HG03066 (cell line): ENCODE data around the gene HNRNPA1.
"Not testable (repeated sequence)": the region's sequence is repeated elsewhere in the genome, so short reads cannot be mapped to it uniquely, and the experiment has no call there.

ENCODE experiments used
- ATAC-seq: cut with Tn5 transposase; IDR thresholded peaks from one replicate; pipeline ENCODE4 v1.9.1; 2021; ENCODE audit warnings: low read depth; ENCODE audit not compliant: unreplicated experiment

The HNRNPA1 gene

DNA sequence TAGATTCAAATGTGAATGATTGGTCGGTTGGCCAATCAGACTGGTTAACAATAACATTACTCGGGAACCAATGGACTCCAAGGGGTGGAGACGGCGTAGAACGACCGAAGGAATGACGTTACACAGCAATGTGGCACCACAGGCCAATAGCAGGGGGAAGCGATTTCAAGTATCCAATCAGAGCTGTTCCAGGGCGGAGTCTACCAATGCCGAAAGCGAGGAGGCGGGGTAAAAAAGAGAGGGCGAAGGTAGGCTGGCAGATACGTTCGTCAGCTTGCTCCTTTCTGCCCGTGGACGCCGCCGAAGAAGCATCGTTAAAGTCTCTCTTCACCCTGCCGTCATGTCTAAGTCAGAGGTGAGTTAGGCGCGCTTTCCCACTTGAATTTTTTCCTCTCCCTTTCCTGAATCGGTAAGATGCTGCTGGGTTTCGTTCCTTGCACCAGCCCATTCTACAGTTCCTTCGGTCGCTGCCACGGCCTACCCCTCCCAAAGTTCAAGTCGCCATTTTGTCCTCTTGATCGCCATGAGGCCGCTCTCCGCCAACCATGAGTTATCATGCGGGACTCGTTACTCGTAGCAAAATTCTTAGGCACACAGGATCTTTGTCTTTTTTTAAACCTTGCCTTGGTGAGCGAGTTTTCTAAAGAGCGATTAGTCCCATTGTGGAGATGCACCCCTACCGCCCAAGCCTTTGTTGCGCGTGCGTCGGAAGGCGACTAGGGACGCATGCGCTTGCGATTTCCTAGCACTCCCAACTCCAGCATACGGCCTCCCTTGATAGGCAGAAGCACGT, at the start of gene HNRNPA1:
Gene HNRNPA1, plus strand, starts transcription at position 259 of the 793 bp plus-strand sequence. Its CDS starts 82 bp downstream, at position 341.
- peak; percentile 79 for ATAC-seq

- not testable (repeated sequence) for ATAC-seq
Observed at GRCh38 chr12:54231269-54231668, 49.3 kb upstream of the HNRNPA1 start.

GRCh38 chr12:54232790-54233189, 47.7 kb upstream of the HNRNPA1 start:
- no peak for ATAC-seq

- no peak for ATAC-seq
Observed at GRCh38 chr12:54238531-54238930, 42.0 kb upstream of the HNRNPA1 start.

DNA sequence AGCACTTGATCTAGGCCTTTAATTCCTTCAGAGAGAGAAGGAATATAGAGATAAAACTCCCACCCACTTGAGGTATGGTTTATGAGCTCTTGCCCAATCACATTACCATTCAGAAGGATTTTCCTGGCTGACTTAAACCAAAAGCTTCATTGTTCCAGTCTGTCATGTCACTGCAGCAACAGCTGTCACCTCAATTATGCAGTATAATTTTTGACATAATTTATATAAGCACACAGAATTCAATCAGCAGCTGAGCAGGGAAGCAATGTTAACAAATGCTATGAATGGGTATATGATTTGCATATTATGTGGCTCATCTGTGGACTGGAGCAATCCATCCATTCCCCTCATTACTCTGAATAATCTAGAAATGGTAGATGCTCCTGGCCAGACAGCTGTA, 40.9 kb upstream of the HNRNPA1 start:
- ATAC-seq, result no peak

DNA sequence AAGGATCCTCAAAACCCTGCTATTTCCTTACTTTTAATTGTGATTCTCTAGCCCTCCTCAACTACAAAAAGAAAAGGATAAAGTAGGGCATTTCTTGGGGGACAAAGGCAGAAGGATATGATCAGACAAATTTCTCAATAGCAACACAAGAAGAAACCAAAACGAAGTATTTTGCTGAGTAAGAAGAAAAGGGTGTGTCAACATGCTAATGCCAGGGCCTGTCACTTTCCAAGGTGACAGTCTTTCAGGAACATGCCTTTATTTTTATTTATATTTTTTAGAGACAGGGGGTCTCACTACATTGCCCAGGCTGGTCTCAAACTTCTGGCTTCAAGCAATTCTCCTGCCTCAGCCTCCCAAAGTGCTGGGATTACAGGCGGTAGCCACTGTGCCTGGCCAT, 40.4 kb upstream of the HNRNPA1 start:
- no peak for ATAC-seq

DNA sequence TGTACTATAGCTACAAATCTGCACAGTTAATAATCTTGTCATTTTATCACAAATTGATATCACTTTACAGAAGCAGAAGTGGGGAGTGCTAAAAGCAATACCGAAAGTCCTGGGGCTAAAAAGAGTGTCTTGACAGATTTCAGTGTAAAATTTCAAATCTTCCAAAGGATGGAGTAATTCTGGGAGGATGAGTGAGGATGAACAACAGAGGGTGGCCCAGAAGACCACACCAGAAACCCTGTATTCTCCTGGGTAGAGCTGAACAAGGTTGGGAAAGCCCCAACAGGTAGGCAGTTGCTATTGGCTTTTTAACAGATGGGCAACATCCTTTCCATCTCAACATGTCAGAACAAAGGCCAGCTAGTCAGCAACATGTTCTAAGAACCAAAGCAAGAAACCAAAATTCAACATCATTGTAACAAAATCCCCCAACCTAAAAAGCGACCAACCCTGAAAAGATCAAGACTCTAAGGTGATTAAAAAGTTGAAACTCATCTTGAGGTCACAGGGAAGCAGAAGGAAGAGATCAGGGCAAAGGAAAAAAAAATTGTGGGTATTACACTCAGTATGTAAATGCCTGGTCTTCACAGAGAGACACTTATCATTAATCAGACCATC, 39.4 kb upstream of the HNRNPA1 start:
- ATAC-seq, result no peak

DNA sequence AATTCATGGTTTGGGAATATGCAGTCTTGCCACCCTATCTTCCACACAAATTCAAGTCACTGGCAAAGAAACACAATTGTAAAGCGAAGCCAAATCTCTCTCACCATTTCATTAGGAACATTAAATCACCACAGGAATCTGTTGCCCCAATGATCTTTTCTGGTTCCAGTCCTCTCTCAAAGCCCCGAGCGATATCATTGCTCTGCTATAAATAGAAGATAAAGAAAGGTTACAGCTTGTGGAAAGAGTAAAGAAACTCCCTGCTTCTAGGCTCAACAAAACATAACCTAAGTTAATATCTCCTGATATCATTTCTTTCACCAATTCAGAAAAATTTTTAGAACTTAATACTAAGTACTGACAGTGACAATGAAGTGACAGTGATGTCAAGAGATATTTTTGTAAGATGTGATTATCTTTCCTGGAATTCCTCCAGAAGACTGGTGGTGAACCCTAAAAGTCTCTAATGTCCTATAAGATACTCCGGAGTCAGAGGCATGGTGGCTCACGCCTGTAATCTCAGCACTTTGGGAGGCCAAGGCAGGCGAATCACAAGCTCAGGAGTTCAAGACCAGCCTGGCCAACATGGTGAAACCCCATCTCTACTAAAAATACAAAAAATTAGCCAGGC, 34.4 kb upstream of the HNRNPA1 start:
- no peak for ATAC-seq

GRCh38 chr12:54249489-54249888, 31.0 kb upstream of the HNRNPA1 start:
- no peak for ATAC-seq

- ATAC-seq, result no peak
Observed at GRCh38 chr12:54251667-54252284, 28.8 kb upstream of the HNRNPA1 start.

DNA sequence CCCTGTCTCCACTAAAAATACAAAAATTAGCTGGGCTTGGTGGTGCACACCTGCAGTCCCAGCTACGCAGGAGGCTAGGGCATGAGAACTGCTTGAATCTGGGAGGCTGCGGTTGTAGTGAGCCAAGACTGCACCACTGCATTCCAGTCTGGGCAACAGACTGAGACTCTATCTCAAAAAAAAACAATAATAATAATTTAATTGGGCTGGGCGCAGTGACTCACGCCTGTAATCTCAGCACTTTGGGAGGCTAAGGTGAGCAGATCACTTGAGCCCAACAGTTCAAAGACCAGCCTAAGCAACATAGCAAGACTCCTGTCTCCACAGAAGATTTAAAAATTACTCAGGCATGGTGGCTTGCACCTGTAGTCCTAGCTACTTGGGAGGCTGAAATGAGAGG, 27.3 kb upstream of the HNRNPA1 start:
- no peak for ATAC-seq

- no peak for ATAC-seq
Observed at GRCh38 chr12:54257332-54257731, 23.2 kb upstream of the HNRNPA1 start.

DNA sequence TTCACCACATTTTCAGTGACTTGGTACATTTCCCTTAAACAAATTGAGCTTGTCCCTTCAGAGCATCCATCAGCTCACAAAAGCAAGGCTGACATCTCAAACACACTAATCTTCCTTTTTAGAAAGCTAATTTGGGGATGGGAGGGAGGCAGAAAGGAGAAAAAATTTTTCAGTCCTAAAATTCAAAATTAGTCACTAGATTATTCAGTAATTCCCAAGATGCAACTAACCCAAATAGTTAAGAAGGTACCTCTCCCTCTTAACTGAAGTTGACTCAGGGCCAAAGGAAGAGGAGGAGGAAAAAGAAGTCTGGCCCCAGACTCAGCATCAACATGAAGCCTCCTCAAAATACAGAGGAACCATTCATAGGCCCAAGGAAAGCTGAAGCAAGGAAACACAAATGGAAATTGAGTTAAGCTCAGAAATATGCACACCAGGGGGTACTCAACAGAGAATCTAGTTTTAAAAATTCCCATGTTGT, 22.3 kb upstream of the HNRNPA1 start:
- no peak for ATAC-seq

- ATAC-seq, result no peak
Observed at GRCh38 chr12:54259194-54260011, 21.1 kb upstream of the HNRNPA1 start.

GRCh38 chr12:54261815-54262402, 18.6 kb upstream of the HNRNPA1 start:
- no peak for ATAC-seq

- ATAC-seq, result no peak
Observed at GRCh38 chr12:54262403-54262925, 18.1 kb upstream of the HNRNPA1 start.

DNA sequence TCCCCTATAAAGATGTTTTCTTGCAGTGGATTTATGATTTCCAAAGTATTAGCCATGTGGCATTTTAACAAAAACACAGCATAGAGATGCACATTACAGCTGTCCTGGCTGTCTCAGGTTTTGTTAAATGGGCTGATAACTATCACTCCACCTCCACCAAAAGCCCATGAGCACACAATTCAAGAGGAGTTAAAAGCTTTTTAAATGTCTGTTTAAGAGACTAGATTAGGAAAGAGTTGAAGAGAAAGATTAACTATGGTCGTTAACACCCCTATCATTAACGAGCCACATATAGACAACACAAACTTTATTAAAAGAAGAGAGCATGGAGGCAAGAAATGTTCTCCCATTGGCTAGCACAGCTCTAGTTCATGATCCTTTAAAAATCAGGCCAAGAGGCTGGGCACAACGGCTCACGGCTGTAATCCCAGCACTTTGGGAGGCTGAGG, 15.1 kb upstream of the HNRNPA1 start:
- ATAC-seq, result no peak

DNA sequence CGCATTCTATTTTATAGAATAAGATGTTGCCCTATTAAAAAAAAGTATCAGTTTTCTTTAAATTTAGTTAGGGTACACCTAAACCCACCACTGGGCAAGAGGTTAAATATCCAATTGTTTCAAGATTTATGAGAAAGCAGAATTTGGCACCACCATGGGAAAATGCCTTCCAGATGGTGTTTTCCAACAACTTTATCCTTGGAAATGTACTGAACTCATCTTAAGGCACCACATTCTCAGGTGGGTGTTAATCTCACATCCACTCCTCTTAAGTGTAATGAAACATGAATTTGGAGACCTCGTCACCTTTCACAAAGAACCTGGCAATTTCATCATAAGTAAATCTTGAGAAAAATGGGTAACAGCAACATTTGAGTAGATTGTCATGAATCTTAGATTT, 13.7 kb upstream of the HNRNPA1 start:
- ATAC-seq, result no peak

- ATAC-seq, result no peak
Observed at GRCh38 chr12:54270345-54270744, 10.2 kb upstream of the HNRNPA1 start.

DNA sequence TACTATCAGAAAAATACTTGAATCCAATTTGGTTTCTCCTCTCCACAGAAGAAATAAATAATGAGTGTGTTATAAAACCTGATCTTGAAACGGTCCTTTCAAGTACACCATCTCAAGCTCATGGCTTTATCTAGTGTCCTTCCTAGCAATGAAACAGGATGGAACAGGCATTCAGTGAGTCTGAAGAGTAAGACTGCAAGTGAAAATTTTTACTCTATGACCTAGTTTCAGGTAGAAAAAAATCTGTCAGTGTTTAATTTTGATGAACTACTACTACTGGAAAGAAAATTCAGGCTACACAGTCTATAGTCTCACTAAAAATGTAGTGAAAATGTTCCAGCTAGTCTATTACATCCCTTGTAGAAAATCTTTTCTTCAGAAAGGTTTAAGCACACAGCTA, 8.3 kb upstream of the HNRNPA1 start:
- no peak for ATAC-seq
